HCT116 (cell line): Measurements from ENCODE around the gene ALOX12B. TPM values are rescaled to one million over a fixed set of nuclear protein-coding genes. Genes with fewer than 3 reads are reported as not detected.

Experiments used
- ATAC-seq: fragments of 200-7000 bp; cut with Tn5 transposase; 2 replicates; pipeline ENCODE4 v1.9.1; 2020; ENCODE audit warnings: mild to moderate bottlenecking, moderate library complexity
- BruUV-seq: library from RNA; stranded (reverse); fragments of 400-500 nt; replicated peaks from 2 replicates; lab custom pipeline; 2021; lab: Mats Ljungman, UMichigan
- CTCF ChIA-PET: fragments of 300-600 bp; sonication (Branson Sonifier 250); formaldehyde crosslinking; loops from one replicate; lab custom pipeline; 2021; ENCODE audit warnings: antibody characterized with exemption; lab: Charles Lee
- POLR2A ChIA-PET: fragments of 300-600, 350-600 bp; sonication (Branson Sonifier 250); formaldehyde crosslinking; loops from one replicate; lab custom pipeline; 2021; ENCODE audit warnings: antibody characterized with exemption; lab: Charles Lee
- RAD21 ChIA-PET, 2 experiments: fragments of 300-600 bp; sonication (Branson Sonifier 250); formaldehyde crosslinking; loops; one replicate each; lab custom pipeline; 2023; ENCODE audit warnings: low total read pairs in 2 of 2; ENCODE audit not compliant: uncharacterized antibody in 2 of 2, unreplicated experiment in 2 of 2, low non-redundant PET in 1 of 2; lab: Charles Lee
- DNase-seq: peaks from one replicate; pipeline ENCODE4 v3.0.0-alpha.2; 2010; ENCODE audit warnings: low read depth, low spot score
- H2AFZ ChIP-seq: fragments of 200-600 bp; shearing (Covaris generic), sonication (generic); 2 replicates; pipeline ENCODE4 v1.6.1; 2017; ENCODE audit warnings: low read depth, mixed run types, mixed read lengths, antibody characterized with exemption, low read length; ENCODE audit not compliant: poor library complexity, severe bottlenecking
- H3K27ac ChIP-seq: 2 replicates; pipeline ENCODE4 v1.5.1; 2012; ENCODE audit warnings: low read depth, low read length
- H3K27me3 ChIP-seq: fragments of 200-600 bp; sonication (generic); 2 replicates; pipeline ENCODE4 v1.6.1; 2016; ENCODE audit warnings: mixed run types, low read length, mixed read lengths; ENCODE audit not compliant: insufficient read depth
- H3K36me3 ChIP-seq, 2 experiments: fragments of 200-500 bp in 1 of 2; fragments of 200-600 bp in 1 of 2; sonication (Bioruptor generic) in 1 of 2; sonication (generic) in 1 of 2; 2 replicates each; pipeline versions ENCODE4 v1.5.1 to v1.6.1; 2014 to 2016; ENCODE audit warnings: low read length in 2 of 2, inconsistent platforms in 1 of 2, mixed read lengths in 1 of 2, mixed run types in 1 of 2; ENCODE audit not compliant: insufficient read depth in 2 of 2, control insufficient read depth in 1 of 2
- H3K4me1 ChIP-seq, 2 experiments: fragments of 200-600 bp in 1 of 2; sonication (generic) in 1 of 2; 2 replicates each; pipeline versions ENCODE4 v1.5.1 to v1.6.1; 2012 to 2017; ENCODE audit warnings: low read length in 2 of 2, inconsistent platforms in 1 of 2, mild to moderate bottlenecking in 1 of 2, mixed read lengths in 1 of 2, mixed run types in 1 of 2, moderate library complexity in 1 of 2; ENCODE audit not compliant: insufficient read depth in 2 of 2, control insufficient read depth in 1 of 2
- H3K4me2 ChIP-seq: fragments of 200-600 bp; sonication (generic); 2 replicates; pipeline ENCODE4 v1.6.1; 2017; ENCODE audit warnings: mixed run types, low read length, mixed read lengths
- H3K4me3 ChIP-seq, 2 experiments: fragments of 200-600 bp in 1 of 2; sonication (generic) in 1 of 2; replicated peaks in 1 of 2; 2 replicates each; pipeline ENCODE4 v1.5.1; 2011 to 2016; ENCODE audit warnings: low read length in 2 of 2, control low read depth in 1 of 2, low read depth in 1 of 2, mild to moderate bottlenecking in 1 of 2, mixed read lengths in 1 of 2, mixed run types in 1 of 2
- H3K79me2 ChIP-seq: fragments of 200-600 bp; sonication (generic); 2 replicates; pipeline ENCODE4 v1.6.1; 2017; ENCODE audit warnings: mild to moderate bottlenecking, mixed run types, low read length, moderate library complexity, mixed read lengths; ENCODE audit not compliant: insufficient read depth
- H3K9ac ChIP-seq: fragments of 200-600 bp; sonication (generic); 2 replicates; pipeline ENCODE4 v1.6.1; 2016; ENCODE audit warnings: low read length, mixed read lengths
- H3K9me2 ChIP-seq: fragments of 200-600 bp; sonication (generic), shearing (Covaris generic); 2 replicates; pipeline ENCODE4 v1.6.1; 2017; ENCODE audit warnings: mixed run types, mild to moderate bottlenecking, moderate library complexity; ENCODE audit not compliant: insufficient read depth
- H3K9me3 ChIP-seq, 2 experiments: fragments of 200-500 bp in 1 of 2; fragments of 200-600 bp in 1 of 2; sonication (Bioruptor generic) in 1 of 2; sonication (generic) in 1 of 2; 2 replicates each; pipeline ENCODE4 v1.6.1; 2014 to 2017; ENCODE audit warnings: low read length in 2 of 2, mixed read lengths in 2 of 2, inconsistent platforms in 1 of 2, low read depth in 1 of 2, mild to moderate bottlenecking in 1 of 2, mixed run types in 1 of 2, moderate library complexity in 1 of 2; ENCODE audit not compliant: control insufficient read depth in 1 of 2, insufficient read depth in 1 of 2
- H4K20me1 ChIP-seq: fragments of 200-600 bp; sonication (generic), shearing (Covaris generic); 2 replicates; pipeline ENCODE4 v1.6.1; 2017; ENCODE audit warnings: mixed run types, mild to moderate bottlenecking, moderate library complexity; ENCODE audit not compliant: insufficient read depth
- CBX3 ChIP-seq: IDR thresholded peaks from 2 replicates; pipeline ENCODE4 v1.6.1; 2012; ENCODE audit warnings: low read depth
- CEBPB ChIP-seq: IDR thresholded peaks from 2 replicates; pipeline ENCODE4 v1.6.1; 2012; ENCODE audit warnings: low read depth
- EGR1 ChIP-seq: IDR thresholded peaks from 2 replicates; pipeline ENCODE4 v1.6.1; 2012; ENCODE audit warnings: low read depth
- EZH2 ChIP-seq: fragments of 200-600 bp; sonication (generic); IDR thresholded peaks from 2 replicates; pipeline ENCODE4 v1.6.1; 2017; ENCODE audit warnings: antibody characterized with exemption, mixed run types
- EZH2phosphoT487 ChIP-seq: fragments of 200-600 bp; IDR thresholded peaks from 2 replicates; pipeline ENCODE4 v1.6.1; 2018; ENCODE audit warnings: antibody characterized with exemption, borderline replicate concordance
- JUND ChIP-seq: IDR thresholded peaks from 2 replicates; pipeline ENCODE4 v1.6.1; 2012
- POLR2A ChIP-seq: IDR thresholded peaks from 2 replicates; pipeline ENCODE4 v1.7.0; 2011; ENCODE audit warnings: borderline replicate concordance; ENCODE audit not compliant: insufficient read depth, insufficient read length; ENCODE audit errors: extremely low read depth
- POLR2AphosphoS5 ChIP-seq: IDR thresholded peaks from 2 replicates; pipeline ENCODE4 v1.6.1; 2011; ENCODE audit warnings: mild to moderate bottlenecking, low read depth, low read length, moderate library complexity
- REST ChIP-seq: IDR thresholded peaks from 2 replicates; pipeline ENCODE4 v1.6.1; 2012; ENCODE audit warnings: low read depth
- SIN3A ChIP-seq: IDR thresholded peaks from 2 replicates; pipeline ENCODE4 v1.6.1; 2012; ENCODE audit warnings: low read depth
- SP1 ChIP-seq: IDR thresholded peaks from 2 replicates; pipeline ENCODE4 v1.6.1; 2012; ENCODE audit warnings: low read depth
- SRF ChIP-seq: IDR thresholded peaks from 2 replicates; pipeline ENCODE4 v1.6.1; 2012; ENCODE audit warnings: low read depth
- TCF7L2 ChIP-seq: IDR thresholded peaks from 2 replicates; pipeline ENCODE4 v1.7.0; 2011; ENCODE audit warnings: borderline replicate concordance, inconsistent platforms; ENCODE audit not compliant: insufficient read depth, insufficient read length; ENCODE audit errors: extremely low read depth
- ZFX ChIP-seq: fragments of 450-650 bp; IDR thresholded peaks from 2 replicates; pipeline ENCODE4 v1.6.1; 2017
- ZNF274 ChIP-seq: fragments of 200-500 bp; sonication (Bioruptor generic); IDR thresholded peaks from 2 replicates; pipeline ENCODE4 v1.6.1; 2014; ENCODE audit warnings: mild to moderate bottlenecking, low read depth, low read length, inconsistent platforms
- intact Hi-C: fragments of 100-400 bp; cut with micrococcal nuclease; formaldehyde crosslinking; loops from 2 replicates; pipeline ENCODE4 v1.10.0; 2022
- total RNA-seq: library from RNA; stranded (reverse); gene quantifications from one replicate; pipeline ENCODE4 v1.2.1, GENCODE V29; 2021; ENCODE audit not compliant: unreplicated experiment
- TF ChIP-seq, protein P1 (sequence below), 3 experiments: fragments of 200-600 bp in 1 of 3; sonication (generic) in 1 of 3; IDR thresholded peaks in 2 of 3; conservative IDR thresholded peaks in 1 of 3; 2 replicates each; pipeline ENCODE4 v1.5.1; 2012 to 2017; ENCODE audit warnings: low read depth in 2 of 3, low read length in 2 of 3, antibody characterized with exemption in 1 of 3, borderline replicate concordance in 1 of 3, control low read depth in 1 of 3, mild to moderate bottlenecking in 1 of 3, mixed read lengths in 1 of 3, mixed run types in 1 of 3, moderate library complexity in 1 of 3; ENCODE audit not compliant: insufficient read depth in 1 of 3

The ALOX12B gene
- total RNA-seq, 1 experiment from 2014 or later = 3.8 TPM

DNA sequence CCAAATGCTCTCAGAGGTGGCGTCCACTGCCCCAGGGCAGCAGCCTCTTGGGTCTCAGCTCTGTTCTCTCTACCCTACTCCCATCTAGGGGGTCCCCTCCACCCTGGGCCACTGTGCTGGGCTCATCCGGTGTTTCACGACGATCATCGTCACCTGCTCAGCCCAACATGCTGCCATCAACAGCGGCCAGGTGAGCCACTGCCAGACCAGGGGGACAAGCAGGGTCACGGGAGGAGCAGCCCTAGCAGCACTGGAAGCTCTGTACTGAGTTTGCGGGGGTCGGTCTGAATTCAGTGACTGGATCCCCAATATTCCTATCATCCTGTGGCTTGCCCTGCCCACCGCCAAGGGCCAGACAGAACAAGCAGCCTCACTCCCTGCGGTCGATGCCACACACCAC, 16.0 kb downstream of the ALOX12B start:
- Histone ChIP-seq H3K9me3 (no peaks in the 10 kb centered on the region), H3K4me2 (no peak overlapping the region), H3K36me3 (no peaks in the 10 kb centered on the region), H3K4me1 (peaks cover 0 to 14% of the 10 kb centered on the region in 2 experiments; a peak in 1 of 4 replicates), H2AFZ (no peak overlapping the region), H3K4me3 (no peak overlapping the region), H3K27ac (no peak overlapping the region), H3K9me2 (no peaks in the 10 kb centered on the region), H3K79me2 (no peaks in the 10 kb centered on the region), H3K9ac (no peak overlapping the region), H4K20me1 (no peaks in the 10 kb centered on the region), H3K27me3 (peaks cover 4% of the 10 kb centered on the region; the same call in 1 of the 2 replicates)
- ChIA-PET RAD21 (no interaction called here), POLR2A (no interaction called here), CTCF (interaction anchor here (0.7 kb wide), 1 partner anchor 11 kb away, joined by 3 read pairs; no protein-coding TSS in a partner anchor)
- BruUV-seq = no TSS peak
- intact Hi-C loops = no loop called here
- TF ChIP-seq ZFX (no peak), TCF7L2 (no peak), SIN3A (no peak), CEBPB (no peak), REST (no peak), EZH2phosphoT487 (no peak), EZH2 (no peak), ZNF274 (no peak), EGR1 (no peak), CBX3 (no peak), SP1 (no peak), SRF (no peak), POLR2AphosphoS5 (no peak), POLR2A (no peak), JUND (no peak)
- TF ChIP-seq, protein P1, sequence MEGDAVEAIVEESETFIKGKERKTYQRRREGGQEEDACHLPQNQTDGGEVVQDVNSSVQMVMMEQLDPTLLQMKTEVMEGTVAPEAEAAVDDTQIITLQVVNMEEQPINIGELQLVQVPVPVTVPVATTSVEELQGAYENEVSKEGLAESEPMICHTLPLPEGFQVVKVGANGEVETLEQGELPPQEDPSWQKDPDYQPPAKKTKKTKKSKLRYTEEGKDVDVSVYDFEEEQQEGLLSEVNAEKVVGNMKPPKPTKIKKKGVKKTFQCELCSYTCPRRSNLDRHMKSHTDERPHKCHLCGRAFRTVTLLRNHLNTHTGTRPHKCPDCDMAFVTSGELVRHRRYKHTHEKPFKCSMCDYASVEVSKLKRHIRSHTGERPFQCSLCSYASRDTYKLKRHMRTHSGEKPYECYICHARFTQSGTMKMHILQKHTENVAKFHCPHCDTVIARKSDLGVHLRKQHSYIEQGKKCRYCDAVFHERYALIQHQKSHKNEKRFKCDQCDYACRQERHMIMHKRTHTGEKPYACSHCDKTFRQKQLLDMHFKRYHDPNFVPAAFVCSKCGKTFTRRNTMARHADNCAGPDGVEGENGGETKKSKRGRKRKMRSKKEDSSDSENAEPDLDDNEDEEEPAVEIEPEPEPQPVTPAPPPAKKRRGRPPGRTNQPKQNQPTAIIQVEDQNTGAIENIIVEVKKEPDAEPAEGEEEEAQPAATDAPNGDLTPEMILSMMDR (IDR thresholded peaks at IDR 0.05 in 2 of 3, conservative IDR thresholded peaks at IDR 0.05 in 1 of 3; ENCODE audit: borderline replicate concordance in 1 of 3, insufficient read depth in 1 of 3, low read depth in 2 of 3, low read length in 2 of 3) = no peak
- ATAC-seq (no peak), DNase-seq (no peak)
